Measurements from ENCODE around the gene KYAT1. TPM values are rescaled to one million over a fixed set of nuclear protein-coding genes. Genes with fewer than 3 reads are reported as not detected.

The KYAT1 gene
- total and polyA plus RNA-seq, 2 of the 13 experiments (the other 11 are each of a cell fraction or from before 2014, with no cell fraction given) = 9.2 to 46.5 TPM

GRCh38 chr9:128919402-128920089 lies 37.8 kb upstream of the KYAT1 start (continued):
- TF ChIP-seq ZNF800 (CRISPR knock-in tag; IDR thresholded peaks at IDR 0.05) = no peak
- TF ChIP-seq MYC (CRISPR knock-in tag; IDR thresholded peaks at IDR 0.05; ENCODE audit: borderline replicate concordance) = 0 out of 2 replicates have a peak, but pooled peaks have one; percentile 43
- TF ChIP-seq ZNF607 (CRISPR knock-in tag; IDR thresholded peaks at IDR 0.05; ENCODE audit: borderline replicate concordance) = no peak
- TF ChIP-seq NR0B2 (CRISPR knock-in tag; IDR thresholded peaks at IDR 0.05) = no peak
- 0 out of 2 replicates have a peak, but pooled peaks have one; percentile 36 for TF ChIP-seq HMGXB3 (CRISPR knock-in tag; IDR thresholded peaks at IDR 0.05; ENCODE audit: borderline replicate concordance)
- TF ChIP-seq ZC3H4 (CRISPR knock-in tag; IDR thresholded peaks at IDR 0.05; ENCODE audit: borderline replicate concordance) = no peak
- no peak for TF ChIP-seq MAF1 (CRISPR knock-in tag; IDR thresholded peaks at IDR 0.05; ENCODE audit: borderline replicate concordance)
